DOHH2 (cell line): ENCODE data around the gene DCLK1.

Experiments
- H3F3A ChIP-seq: fragments of 200-600 bp; sonication (generic), shearing (Covaris generic); 2 replicates; pipeline ENCODE4 v1.6.0; 2016; ENCODE audit warnings: antibody characterized with exemption, mild to moderate bottlenecking; ENCODE audit not compliant: control insufficient read depth, insufficient read depth
- H3K27ac ChIP-seq: fragments of 200-600 bp; sonication (generic); 2 replicates; pipeline ENCODE4 v1.5.1; 2014; ENCODE audit warnings: low read depth, mild to moderate bottlenecking, low read length, moderate library complexity
- H3K27me3 ChIP-seq: fragments of 200-600 bp; sonication (generic); 2 replicates; pipeline ENCODE4 v1.6.1; 2014; ENCODE audit warnings: mild to moderate bottlenecking, low read length, mixed read lengths; ENCODE audit not compliant: control insufficient read depth
- H3K36me3 ChIP-seq: fragments of 200-600 bp; sonication (generic); 2 replicates; pipeline ENCODE4 v1.6.1; 2014; ENCODE audit warnings: mild to moderate bottlenecking, low read length, moderate library complexity, mixed read lengths; ENCODE audit not compliant: control insufficient read depth
- H3K4me1 ChIP-seq: fragments of 200-600 bp; sonication (generic); 2 replicates; pipeline ENCODE4 v1.6.1; 2014; ENCODE audit warnings: mild to moderate bottlenecking, low read length, mixed read lengths; ENCODE audit not compliant: control insufficient read depth
- H3K4me2 ChIP-seq: fragments of 200-600 bp; sonication (generic); 2 replicates; pipeline ENCODE4 v1.6.0; 2014; ENCODE audit warnings: mild to moderate bottlenecking, low read length, moderate library complexity
- H3K4me3 ChIP-seq: fragments of 200-600 bp; sonication (generic); 2 replicates; pipeline ENCODE4 v1.5.1; 2014; ENCODE audit warnings: mild to moderate bottlenecking, low read length, mixed read lengths
- H3K79me2 ChIP-seq: fragments of 200-600 bp; sonication (generic); 2 replicates; pipeline ENCODE4 v1.6.1; 2014; ENCODE audit warnings: mild to moderate bottlenecking, low read length, mixed read lengths; ENCODE audit not compliant: control insufficient read depth
- H3K9me2 ChIP-seq: fragments of 200-600 bp; sonication (generic); replicated peaks from 2 replicates; pipeline ENCODE4 v1.6.1; 2014; ENCODE audit warnings: mild to moderate bottlenecking, low read length, mixed read lengths; ENCODE audit not compliant: control insufficient read depth
- H3K9me3 ChIP-seq: fragments of 200-600 bp; sonication (generic); 2 replicates; pipeline ENCODE4 v1.6.1; 2014; ENCODE audit warnings: antibody characterized with exemption, low read length, mixed read lengths; ENCODE audit not compliant: control insufficient read depth, insufficient read depth
- H4K20me1 ChIP-seq: fragments of 200-600 bp; sonication (generic); 2 replicates; pipeline ENCODE4 v1.6.0; 2014; ENCODE audit warnings: low read depth, mild to moderate bottlenecking, antibody characterized with exemption, low read length, moderate library complexity; ENCODE audit not compliant: control insufficient read depth, insufficient read depth
- EZH2phosphoT487 ChIP-seq: fragments of 200-600 bp; sonication (generic); IDR thresholded peaks from 2 replicates; pipeline ENCODE4 v1.6.1; 2017; ENCODE audit warnings: borderline replicate concordance, mild to moderate bottlenecking, antibody characterized with exemption, low read length, moderate library complexity, mixed read lengths
- TF ChIP-seq, protein P1 (sequence below): fragments of 200-600 bp; sonication (generic); IDR thresholded peaks from one replicate; pipeline ENCODE4 v1.5.1; 2014; ENCODE audit warnings: antibody characterized with exemption, mild to moderate bottlenecking, low read depth, low read length; ENCODE audit not compliant: poor library complexity, severe bottlenecking

DCLK1 gene

GRCh38 chr13:36163286-36163685 lies 32.1 kb upstream of the DCLK1 start:
- H3K4me2 ChIP-seq = no peak overlapping the region

GRCh38 chr13:36160297-36160696 lies 29.1 kb upstream of the DCLK1 start:
- no peaks in the 10 kb centered on the region for H3K27me3 ChIP-seq
- no peaks in the 10 kb centered on the region for H3K9me2 ChIP-seq
- H4K20me1 ChIP-seq = no peaks in the 10 kb centered on the region
- H3K27ac ChIP-seq = no peak overlapping the region
- H3K4me2 ChIP-seq = no peak overlapping the region
- H3K36me3 ChIP-seq = no peaks in the 10 kb centered on the region
- H3F3A ChIP-seq = no peaks in the 10 kb centered on the region
- no peaks in the 10 kb centered on the region for H3K79me2 ChIP-seq
- H3K9me3 ChIP-seq = no peaks in the 10 kb centered on the region
- no peak for TF ChIP-seq EZH2phosphoT487
- TF ChIP-seq, protein P1, sequence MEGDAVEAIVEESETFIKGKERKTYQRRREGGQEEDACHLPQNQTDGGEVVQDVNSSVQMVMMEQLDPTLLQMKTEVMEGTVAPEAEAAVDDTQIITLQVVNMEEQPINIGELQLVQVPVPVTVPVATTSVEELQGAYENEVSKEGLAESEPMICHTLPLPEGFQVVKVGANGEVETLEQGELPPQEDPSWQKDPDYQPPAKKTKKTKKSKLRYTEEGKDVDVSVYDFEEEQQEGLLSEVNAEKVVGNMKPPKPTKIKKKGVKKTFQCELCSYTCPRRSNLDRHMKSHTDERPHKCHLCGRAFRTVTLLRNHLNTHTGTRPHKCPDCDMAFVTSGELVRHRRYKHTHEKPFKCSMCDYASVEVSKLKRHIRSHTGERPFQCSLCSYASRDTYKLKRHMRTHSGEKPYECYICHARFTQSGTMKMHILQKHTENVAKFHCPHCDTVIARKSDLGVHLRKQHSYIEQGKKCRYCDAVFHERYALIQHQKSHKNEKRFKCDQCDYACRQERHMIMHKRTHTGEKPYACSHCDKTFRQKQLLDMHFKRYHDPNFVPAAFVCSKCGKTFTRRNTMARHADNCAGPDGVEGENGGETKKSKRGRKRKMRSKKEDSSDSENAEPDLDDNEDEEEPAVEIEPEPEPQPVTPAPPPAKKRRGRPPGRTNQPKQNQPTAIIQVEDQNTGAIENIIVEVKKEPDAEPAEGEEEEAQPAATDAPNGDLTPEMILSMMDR = no peak
- no peak overlapping the region for H3K4me3 ChIP-seq
- H3K4me1 ChIP-seq = no peaks in the 10 kb centered on the region

More at GRCh38 chr13:36163286-36163685, 32.1 kb upstream of the DCLK1 start:
- TF ChIP-seq EZH2phosphoT487 = no peak
- TF ChIP-seq, protein P1 = no peak
- Histone ChIP-seq H4K20me1 (no peaks in the 10 kb centered on the region), H3K4me3 (no peak overlapping the region), H3K36me3 (no peaks in the 10 kb centered on the region), H3F3A (no peaks in the 10 kb centered on the region), H3K9me2 (no peaks in the 10 kb centered on the region), H3K9me3 (no peaks in the 10 kb centered on the region), H3K4me1 (no peaks in the 10 kb centered on the region), H3K27me3 (no peaks in the 10 kb centered on the region), H3K27ac (no peak overlapping the region), H3K79me2 (no peaks in the 10 kb centered on the region)

DNA sequence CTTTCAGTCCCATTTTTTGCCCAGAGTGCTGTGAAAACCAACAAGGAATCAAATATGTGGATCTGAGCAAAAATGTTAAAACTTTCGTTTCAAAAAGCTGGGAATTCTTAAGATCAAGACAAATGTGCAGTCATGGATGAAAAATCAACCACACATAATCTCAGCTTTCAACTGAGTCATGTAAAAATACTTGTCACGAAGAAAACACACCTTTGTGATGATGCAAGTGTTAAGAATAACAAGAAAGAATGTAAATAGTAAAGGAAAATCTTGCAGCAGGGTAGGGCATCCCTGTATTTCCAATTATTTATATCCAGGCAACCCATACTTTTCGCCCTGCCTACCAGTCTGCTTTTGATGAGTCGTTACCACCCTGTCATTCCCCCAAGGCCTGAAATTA lies 27.4 kb upstream of the DCLK1 start:
- Histone ChIP-seq H3K27ac (no peak overlapping the region), H3K9me3 (no peaks in the 10 kb centered on the region; the same call in 1 of the 2 replicates), H3K9me2 (no peaks in the 10 kb centered on the region), H4K20me1 (no peaks in the 10 kb centered on the region), H3K27me3 (no peaks in the 10 kb centered on the region), H3K79me2 (no peaks in the 10 kb centered on the region), H3F3A (no peaks in the 10 kb centered on the region), H3K4me1 (no peaks in the 10 kb centered on the region), H3K4me3 (no peak overlapping the region), H3K4me2 (no peak overlapping the region), H3K36me3 (no peaks in the 10 kb centered on the region)
- no peak for TF ChIP-seq EZH2phosphoT487
- TF ChIP-seq, protein P1 = no peak
